Measurements from ENCODE around the gene ARL6IP1. TPM values are rescaled to one million over a fixed set of nuclear protein-coding genes. Genes with fewer than 3 reads are reported as not detected.
A peak's percentile ranks its signal among the peaks of the same experiment; 100 is the strongest.
"Not testable (repeated sequence)": the region's sequence is repeated elsewhere in the genome, so short reads cannot be mapped to it uniquely, and the experiment has no call there.

ARL6IP1 gene
- total RNA-seq, 1 donor from 2014 or later: 103 TPM

DNA sequence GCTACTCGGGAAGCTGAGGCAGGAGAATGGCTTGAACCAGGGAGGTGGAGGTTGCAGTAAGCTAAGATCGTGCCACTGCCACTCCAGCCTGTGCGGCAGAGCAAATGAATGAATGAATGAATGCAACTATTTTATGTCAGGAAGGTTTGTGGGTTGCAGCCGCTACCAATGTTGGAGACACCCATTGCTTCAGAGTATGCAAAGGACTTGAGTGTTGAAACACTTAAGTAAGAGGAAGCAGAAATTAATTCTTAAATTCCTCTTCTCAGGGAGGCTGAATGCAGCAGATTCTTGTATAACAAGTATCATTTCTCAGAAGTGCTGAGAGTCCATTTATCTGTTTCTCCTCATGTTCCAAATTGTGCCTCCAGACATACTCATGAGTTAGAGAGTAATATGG, 26.7 kb downstream of the ARL6IP1 start:
- ATAC-seq; DNase-seq (ENCODE audit: low spot score); intact Hi-C loops (cut with DNase I): not testable (repeated sequence)

DNA sequence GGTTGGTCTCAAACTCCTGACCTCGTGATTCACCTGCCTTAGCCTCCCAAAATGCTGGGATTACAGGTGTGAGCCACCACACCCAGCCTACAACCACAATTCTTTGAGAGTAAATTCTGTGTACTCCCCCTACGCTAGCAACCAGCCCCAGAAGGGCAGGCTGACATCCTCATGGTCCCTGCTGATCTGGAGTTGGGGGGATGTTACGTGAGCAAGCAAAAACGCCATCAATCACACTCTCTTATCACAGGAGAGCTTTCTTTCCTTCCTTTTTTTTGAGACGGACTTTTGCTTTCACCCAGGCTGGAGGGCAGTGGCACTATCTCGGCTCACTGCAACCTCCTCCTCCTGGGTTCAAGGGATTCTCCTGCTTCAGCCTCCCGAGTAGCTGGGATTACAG, 29.2 kb downstream of the ARL6IP1 start:
- ATAC-seq; intact Hi-C loops (cut with DNase I); DNase-seq (ENCODE audit: low spot score): not testable (repeated sequence)

DNA sequence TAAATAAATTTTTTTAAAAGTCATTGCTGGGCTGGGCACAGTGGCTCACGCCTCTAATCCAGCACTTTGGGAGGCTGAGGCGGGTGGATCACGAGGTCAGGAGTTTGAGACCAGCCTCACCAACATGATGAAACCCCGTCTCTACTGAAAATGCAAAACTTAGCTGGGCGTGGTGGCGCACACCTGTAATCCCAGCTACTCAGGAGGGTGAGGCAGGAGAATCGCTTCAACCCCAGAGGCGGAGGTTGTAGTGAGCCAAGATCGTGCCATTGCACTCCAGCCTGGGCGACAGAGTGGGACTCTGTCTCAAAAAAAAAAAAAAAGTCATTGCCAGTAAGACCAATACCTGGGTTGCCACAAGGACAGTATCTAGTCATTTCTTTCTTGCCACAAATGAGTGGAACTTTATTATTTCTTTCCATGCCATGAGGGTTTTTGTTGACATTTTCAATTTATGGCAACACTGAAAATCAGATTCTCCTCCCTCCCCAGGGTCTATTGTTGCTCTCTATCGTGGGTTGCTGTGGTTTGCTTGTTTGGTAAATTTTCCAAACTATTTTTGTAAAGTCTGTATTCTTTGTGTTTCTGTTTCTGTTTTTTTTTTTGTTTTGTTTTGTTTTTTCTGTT, 30.9 kb downstream of the ARL6IP1 start:
- ATAC-seq; intact Hi-C loops (cut with DNase I); DNase-seq (ENCODE audit: low spot score): not testable (repeated sequence)

DNA sequence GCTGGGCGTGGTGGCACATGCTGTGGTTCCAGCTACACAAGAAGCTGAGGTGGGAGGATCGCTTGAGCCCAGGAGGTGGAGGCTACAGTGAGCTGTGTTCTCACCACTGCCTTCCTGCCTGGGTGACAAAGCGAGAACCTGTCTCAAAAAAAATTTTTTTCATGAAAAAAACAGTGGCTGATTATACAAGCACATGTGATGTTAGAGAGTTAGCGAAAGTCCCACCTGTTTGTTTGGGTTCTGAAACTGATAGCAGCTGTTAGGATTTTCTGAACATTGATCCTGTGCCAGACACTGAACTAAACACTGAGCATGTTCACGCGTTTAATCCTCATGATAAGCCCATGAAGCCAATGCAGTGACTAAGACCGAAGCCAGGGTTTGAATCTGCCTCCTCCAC, 34.1 kb downstream of the ARL6IP1 start:
- intact Hi-C loops (cut with DNase I); DNase-seq (ENCODE audit: low spot score); ATAC-seq: not testable (repeated sequence)

DNA sequence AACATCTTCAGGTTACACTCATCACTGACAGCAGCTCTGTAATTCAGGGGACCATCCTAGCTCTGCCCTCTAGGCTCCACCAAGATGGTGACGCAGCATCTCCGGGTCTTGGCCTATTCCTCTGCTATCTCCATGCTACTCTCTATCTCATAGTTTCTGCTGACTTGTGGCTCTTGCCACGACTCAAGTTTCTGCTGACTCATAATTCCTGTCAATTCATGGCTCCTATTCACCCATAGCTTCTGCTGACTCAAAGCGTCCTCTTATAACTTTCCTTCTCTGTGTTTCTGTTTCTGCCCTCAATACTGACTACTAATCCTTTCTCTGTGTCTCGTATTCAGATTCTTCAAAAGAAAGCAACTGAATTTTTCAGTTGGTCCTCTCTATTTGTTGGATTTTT, 38.6 kb downstream of the ARL6IP1 start:
- DNase-seq (ENCODE audit: low spot score); ATAC-seq; intact Hi-C loops (cut with DNase I): not testable (repeated sequence)

DNA sequence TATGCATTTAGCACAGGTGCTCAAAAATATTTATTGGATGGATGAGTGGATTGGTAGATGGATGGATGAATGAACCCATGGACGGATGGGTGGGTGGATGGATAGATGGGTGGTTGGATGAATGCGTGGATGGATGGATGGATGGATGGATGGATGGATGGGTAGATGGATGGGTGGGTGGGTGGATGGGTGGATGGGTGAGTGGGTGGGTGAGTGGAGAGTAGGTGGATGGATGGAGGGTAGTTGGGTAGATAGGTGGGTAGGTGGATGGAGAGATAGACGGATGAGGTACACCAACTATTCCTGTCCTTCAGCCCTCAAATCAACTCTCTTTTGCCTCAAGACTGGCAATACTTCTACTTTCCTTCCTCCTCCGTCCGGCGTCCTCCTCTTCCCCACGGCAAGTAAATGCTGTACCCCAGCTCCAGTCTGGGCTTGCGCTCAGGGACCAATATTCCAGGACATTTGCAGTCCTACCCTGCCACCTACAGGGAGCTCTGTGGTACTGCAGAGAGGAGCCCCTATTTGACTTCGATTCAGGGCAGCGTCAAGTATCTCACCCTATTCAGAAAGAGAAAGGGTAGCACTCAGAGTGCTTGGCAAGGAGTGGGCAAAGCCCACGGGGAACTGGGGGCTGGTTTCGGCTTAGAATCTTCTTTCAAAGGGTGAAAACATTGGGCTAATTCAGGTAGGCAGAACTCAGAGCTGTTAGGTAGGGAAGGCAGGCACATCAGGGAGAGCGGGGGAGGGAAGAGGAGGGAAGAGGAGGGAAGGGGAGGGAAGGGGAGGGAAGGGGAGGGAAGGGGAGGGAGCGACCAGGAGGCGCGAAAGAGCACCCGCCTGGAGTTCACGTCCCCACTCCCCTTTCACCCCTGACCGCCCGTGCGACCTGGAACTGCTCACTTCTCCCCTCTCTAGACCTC, 41.5 kb downstream of the ARL6IP1 start:
- intact Hi-C loops (cut with DNase I); DNase-seq (ENCODE audit: low spot score): not testable (repeated sequence)
- ATAC-seq: peak; percentile 90

DNA sequence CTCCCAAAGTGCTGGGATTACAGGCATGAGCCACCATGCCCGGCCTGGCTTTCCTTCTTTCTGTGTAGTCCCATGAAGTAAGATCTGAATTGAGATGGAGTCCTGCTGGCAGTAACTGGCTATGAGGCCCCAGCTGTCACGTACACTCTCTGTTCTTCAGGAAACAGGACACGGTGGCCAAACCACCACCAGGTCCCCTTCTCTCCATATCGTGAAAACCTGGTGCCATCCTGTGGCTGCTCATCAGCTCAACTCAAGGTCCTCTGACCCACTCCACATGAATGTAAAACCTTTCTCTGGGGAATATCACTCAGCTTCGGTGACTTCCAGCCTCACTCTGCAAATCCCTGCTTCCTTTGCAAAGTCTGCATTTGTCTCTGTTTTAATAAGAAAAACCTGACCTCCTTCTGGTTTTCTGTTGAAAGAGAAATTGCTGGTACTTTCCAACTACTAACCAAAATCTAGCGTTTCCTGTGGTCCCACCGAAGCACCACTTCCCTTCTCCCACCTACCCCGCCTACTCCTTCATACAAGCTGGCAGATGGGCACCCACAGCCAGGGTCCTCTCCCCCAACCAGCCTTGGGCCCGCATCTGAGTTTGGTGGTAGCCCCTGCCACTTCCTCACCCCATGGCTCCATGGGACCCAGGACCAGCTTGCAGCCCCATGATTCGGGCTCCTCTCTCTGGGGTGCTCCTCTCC, 43.2 kb downstream of the ARL6IP1 start:
- intact Hi-C loops (cut with DNase I); DNase-seq (ENCODE audit: low spot score); ATAC-seq: not testable (repeated sequence)

DNA sequence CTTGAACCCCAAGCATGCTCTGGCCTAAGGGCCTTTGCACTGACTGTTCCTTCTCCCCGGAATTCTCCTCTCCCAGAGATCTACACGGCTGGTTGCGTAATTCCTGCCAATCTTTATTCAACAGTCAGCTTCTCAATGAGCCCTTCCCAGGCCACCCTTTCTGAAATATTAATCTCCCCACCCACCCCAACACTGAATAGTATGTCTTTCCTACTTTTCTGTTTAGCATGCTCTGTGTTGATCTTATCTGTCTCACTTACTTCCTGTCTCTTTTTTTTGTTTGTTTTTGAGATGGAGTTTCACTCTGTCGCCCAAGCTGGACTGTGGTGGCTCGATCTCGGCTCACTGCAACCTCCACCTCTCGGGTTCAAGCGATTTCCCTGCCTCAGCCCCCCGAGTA, 44.7 kb downstream of the ARL6IP1 start:
- intact Hi-C loops (cut with DNase I); DNase-seq (ENCODE audit: low spot score); ATAC-seq: not testable (repeated sequence)

DNA sequence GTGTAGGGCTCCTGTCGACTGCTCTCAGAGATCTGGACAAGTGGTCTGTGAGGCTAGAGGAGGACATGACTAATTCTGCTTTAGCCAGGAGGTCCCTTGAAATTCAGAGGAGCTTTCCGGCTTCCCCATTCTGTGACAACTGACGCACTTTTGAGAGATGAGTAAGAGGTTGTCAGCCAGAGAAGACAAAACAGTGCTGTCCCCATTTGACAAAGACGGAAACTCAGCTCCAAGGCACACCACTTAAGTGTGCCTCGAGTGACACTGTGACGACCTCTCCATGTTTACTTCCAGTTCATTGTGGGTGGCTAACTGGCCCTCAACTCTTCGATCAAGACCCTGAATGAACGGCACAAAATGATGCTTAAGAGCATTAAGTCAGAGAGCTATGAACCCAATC, 58.5 kb downstream of the ARL6IP1 start:
- ATAC-seq; DNase-seq (ENCODE audit: low spot score); intact Hi-C loops (cut with DNase I): not testable (repeated sequence)

Other genes with a start within 250 kb of the ARL6IP1 start
- 66.9 TPM for gene NOMO2, start 239.5 kb downstream of the ARL6IP1 start, total RNA-seq
- 1,000 TPM for gene RPS15A, start 11.2 kb downstream of the ARL6IP1 start, total RNA-seq
- gene SMG1, start 124.9 kb upstream of the ARL6IP1 start, total RNA-seq: 124 TPM
- gene TMC7, start 182.4 kb upstream of the ARL6IP1 start, total RNA-seq: 9.6 TPM